HepG2 (cell line): ENCODE results near the gene SIT1.

ENCODE experiments used
- CBFB ChIP-seq: sonication (generic); formaldehyde crosslinking; IDR thresholded peaks from 2 replicates; pipeline ENCODE4 v1.4.0; 2020; ENCODE audit warnings: missing genetic modification reagents
- CHD2 ChIP-seq: IDR thresholded peaks from 2 replicates; pipeline ENCODE4 v1.6.1; 2011; ENCODE audit warnings: low read depth, low read length, improper control_type of control experiment
- CTCF ChIP-seq: sonication (generic); formaldehyde crosslinking; IDR thresholded peaks from 2 replicates; pipeline ENCODE4 v1.5.0; 2020; ENCODE audit warnings: mild to moderate bottlenecking, missing genetic modification reagents, moderate library complexity
- GABPA ChIP-seq, 2 experiments: IDR thresholded peaks; 2 replicates each; pipeline ENCODE4 v1.6.1; 2011 to 2016; ENCODE audit warnings: low read depth in 2 of 2, low read length in 1 of 2, missing biosample characterization in 1 of 2, missing genetic modification characterization in 1 of 2
- RARG ChIP-seq: sonication (generic); formaldehyde crosslinking; IDR thresholded peaks from 2 replicates; pipeline ENCODE4 v1.4.0; 2020; ENCODE audit warnings: low read depth, mild to moderate bottlenecking, missing genetic modification reagents
- SP2 ChIP-seq: sonication (generic); formaldehyde crosslinking; IDR thresholded peaks from 2 replicates; pipeline ENCODE4 v1.5.1; 2020; ENCODE audit warnings: mild to moderate bottlenecking, missing genetic modification reagents
- ZBTB8A ChIP-seq: sonication (generic); formaldehyde crosslinking; IDR thresholded peaks from 2 replicates; pipeline ENCODE4 v1.4.0; 2020; ENCODE audit warnings: mild to moderate bottlenecking, low read depth, missing genetic modification reagents, borderline replicate concordance
- ZNF280D ChIP-seq: sonication (generic); formaldehyde crosslinking; IDR thresholded peaks from 2 replicates; pipeline ENCODE4 v1.5.1; 2020; ENCODE audit warnings: mild to moderate bottlenecking, missing genetic modification reagents
- TF ChIP-seq, protein P1 (sequence below): sonication (generic); formaldehyde crosslinking; IDR thresholded peaks from 2 replicates; pipeline ENCODE4 v1.8.0; 2022; ENCODE audit warnings: missing genetic modification reagents, low read depth, mild to moderate bottlenecking, borderline replicate concordance
- TF ChIP-seq, protein P2 (sequence below): sonication (generic); formaldehyde crosslinking; IDR thresholded peaks from 2 replicates; pipeline ENCODE4 v1.5.0; 2020; ENCODE audit warnings: missing genetic modification reagents

DNA sequence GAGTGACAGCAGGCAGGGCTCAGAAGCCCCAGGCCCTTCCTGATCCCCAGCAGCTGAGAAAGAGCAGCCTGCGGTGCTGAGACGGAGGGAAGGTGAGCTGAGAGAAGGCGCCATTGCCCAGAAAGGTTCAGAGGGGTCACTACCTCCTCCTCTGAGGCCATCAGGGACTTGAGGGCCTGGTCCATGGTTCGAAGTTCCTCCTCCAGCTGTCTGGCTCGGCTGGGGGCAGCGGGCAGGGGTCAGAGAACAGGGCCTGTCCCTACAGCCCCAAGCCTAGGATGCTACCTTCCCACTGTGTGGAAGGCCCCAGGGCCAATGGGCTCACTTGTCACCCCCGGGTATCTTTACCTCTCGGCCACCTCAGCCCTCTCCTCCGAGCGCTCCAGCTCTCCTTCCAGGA lies 34.2 kb upstream of the SIT1 start:
- TF ChIP-seq ZNF280D (CRISPR knock-in tag) (no peak), CTCF (no peak), CBFB (no peak), RARG (CRISPR knock-in tag) (no peak), ZBTB8A (no peak), SP2 (CRISPR knock-in tag) (no peak), GABPA (IDR thresholded peaks at IDR 0.05; ENCODE audit: low read depth, low read length) (no peak), GABPA (CRISPR knock-in tag; IDR thresholded peaks at IDR 0.05; ENCODE audit: low read depth) (no peak), CHD2 (no peak)
- TF ChIP-seq, protein P1, sequence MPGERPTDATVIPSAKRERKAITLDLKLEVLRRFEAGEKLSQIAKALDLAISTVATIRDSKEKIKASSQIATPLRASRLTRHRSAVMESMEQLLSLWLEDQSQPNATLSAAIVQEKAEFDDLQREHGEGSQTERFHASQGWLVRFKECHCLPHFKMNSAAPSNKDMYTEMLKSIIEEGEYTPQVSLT, result no peak
- TF ChIP-seq, protein P2, sequence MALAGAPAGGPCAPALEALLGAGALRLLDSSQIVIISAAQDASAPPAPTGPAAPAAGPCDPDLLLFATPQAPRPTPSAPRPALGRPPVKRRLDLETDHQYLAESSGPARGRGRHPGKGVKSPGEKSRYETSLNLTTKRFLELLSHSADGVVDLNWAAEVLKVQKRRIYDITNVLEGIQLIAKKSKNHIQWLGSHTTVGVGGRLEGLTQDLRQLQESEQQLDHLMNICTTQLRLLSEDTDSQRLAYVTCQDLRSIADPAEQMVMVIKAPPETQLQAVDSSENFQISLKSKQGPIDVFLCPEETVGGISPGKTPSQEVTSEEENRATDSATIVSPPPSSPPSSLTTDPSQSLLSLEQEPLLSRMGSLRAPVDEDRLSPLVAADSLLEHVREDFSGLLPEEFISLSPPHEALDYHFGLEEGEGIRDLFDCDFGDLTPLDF, result no peak
